Caco-2 (cell line): ENCODE measurements around the gene PIGQ. TPM values are rescaled to one million over a fixed set of nuclear protein-coding genes. Genes with fewer than 3 reads are reported as not detected.

Experiments
- BruUV-seq: library from RNA; stranded (reverse); fragments of 400-500 nt; replicated peaks from 2 replicates; lab custom pipeline; 2021; lab: Mats Ljungman, UMichigan
- CTCF ChIA-PET: fragments of 300-600 bp; sonication (Branson Sonifier 250); formaldehyde crosslinking; loops from one replicate; lab custom pipeline; 2022; ENCODE audit warnings: antibody characterized with exemption; lab: Charles Lee
- POLR2A ChIA-PET: fragments of 300-600 bp; sonication (Branson Sonifier 250); formaldehyde crosslinking; loops from one replicate; lab custom pipeline; 2022; ENCODE audit warnings: antibody characterized with exemption; lab: Charles Lee
- DNase-seq, 2 experiments: peaks; one replicate each; pipeline versions ENCODE4 v3.0.0 to v3.0.0-alpha.2; 2020 to 2022
- H3K27me3 ChIP-seq: replicated peaks from 2 replicates; pipeline ENCODE4 v1.6.0; 2011; ENCODE audit warnings: low read length; ENCODE audit not compliant: control insufficient read depth, insufficient read depth
- H3K36me3 ChIP-seq: 2 replicates; pipeline ENCODE4 v1.5.1; 2011; ENCODE audit warnings: low read length; ENCODE audit not compliant: control insufficient read depth, insufficient read depth
- H3K4me1 ChIP-seq: fragments of 250-450 bp; sonication (Bioruptor Pico); 2 replicates; pipeline ENCODE4 v1.5.1; 2020; ENCODE audit warnings: mild to moderate bottlenecking
- H3K4me3 ChIP-seq: 2 replicates; pipeline ENCODE4 v1.5.1; 2011; ENCODE audit warnings: low read depth, mild to moderate bottlenecking, control low read depth, low read length
- H3K9me3 ChIP-seq: fragments of 250-450 bp; sonication (Bioruptor Pico); 2 replicates; pipeline ENCODE4 v1.5.1; 2020; ENCODE audit warnings: mild to moderate bottlenecking, moderate library complexity
- H3K27ac Mint-ChIP-seq: one replicate; pipeline ENCODE4 v1.8.0; 2022; ENCODE audit warnings: mixed read lengths; ENCODE audit not compliant: unreplicated experiment
- H3K27me3 Mint-ChIP-seq: one replicate; pipeline ENCODE4 v1.8.0; 2022; ENCODE audit warnings: mixed read lengths; ENCODE audit not compliant: insufficient read depth, unreplicated experiment
- H3K36me3 Mint-ChIP-seq: one replicate; pipeline ENCODE4 v1.8.0; 2022; ENCODE audit warnings: mild to moderate bottlenecking, mixed read lengths; ENCODE audit not compliant: insufficient read depth, unreplicated experiment
- H3K4me1 Mint-ChIP-seq: one replicate; pipeline ENCODE4 v1.8.0; 2022; ENCODE audit warnings: low read depth, mixed read lengths; ENCODE audit not compliant: unreplicated experiment
- H3K4me3 Mint-ChIP-seq: one replicate; pipeline ENCODE4 v1.8.0; 2022; ENCODE audit warnings: mild to moderate bottlenecking, moderate library complexity, mixed read lengths; ENCODE audit not compliant: unreplicated experiment
- H3K9me3 Mint-ChIP-seq: one replicate; pipeline ENCODE4 v1.8.0; 2022; ENCODE audit warnings: mixed read lengths; ENCODE audit not compliant: unreplicated experiment
- CTCF ChIP-seq, 2 experiments: fragments of 200-600 bp in 1 of 2; IDR thresholded peaks; 1 replicate in 1 of 2; 2 replicates in 1 of 2; pipeline versions ENCODE4 v1.5.1 to v1.8.0; 2011 to 2022; ENCODE audit warnings: antibody characterized with exemption in 1 of 2, control low read depth in 1 of 2, inconsistent platforms in 1 of 2, low read depth in 1 of 2, low read length in 1 of 2, mild to moderate bottlenecking in 1 of 2, moderate library complexity in 1 of 2; ENCODE audit not compliant: insufficient read depth in 1 of 2, severe bottlenecking in 1 of 2, unreplicated experiment in 1 of 2
- intact Hi-C: fragments of 100-400 bp; cut with micrococcal nuclease; formaldehyde crosslinking; loops from one replicate; pipeline ENCODE4 v1.10.0; 2022; ENCODE audit not compliant: unreplicated experiment
- total RNA-seq: library from RNA; stranded (reverse); gene quantifications from 2 replicates; pipeline ENCODE4 v1.2.3, GENCODE V29; 2022

Gene PIGQ
- total RNA-seq, 1 experiment from 2014 or later: 45.8 TPM

GRCh38 chr16:629185-629832 is 59.5 kb downstream of the PIGQ start:
- BruUV-seq: no TSS peak
- Mint-ChIP-seq H3K27ac (peak overlapping the region; percentile 50), H3K36me3 (peaks cover 23% of the 10 kb centered on the region), H3K27me3 (no peaks in the 10 kb centered on the region), H3K9me3 (no peaks in the 10 kb centered on the region), H3K4me1 (no peaks in the 10 kb centered on the region), H3K4me3 (no peak overlapping the region)
- no peaks in the 10 kb centered on the region for H3K27me3 ChIP-seq
- no peaks in the 10 kb centered on the region for H3K4me1 ChIP-seq
- ChIA-PET POLR2A (no interaction called here), CTCF (interaction anchor here (0.6 kb wide), 1 partner anchor 91 kb away, joined by 3 read pairs; no protein-coding TSS in a partner anchor)
- DNase-seq: no peak
- H3K9me3 ChIP-seq: no peaks in the 10 kb centered on the region
- TF ChIP-seq CTCF (IDR thresholded peaks at IDR 0.05; ENCODE audit: insufficient read depth in 1 of 2, low read depth in 1 of 2, low read length in 1 of 2, severe bottlenecking in 1 of 2, unreplicated experiment in 1 of 2): no peak
- H3K36me3 ChIP-seq: no peaks in the 10 kb centered on the region
- no peak overlapping the region for H3K4me3 ChIP-seq
- intact Hi-C loops: no loop called here

DNA sequence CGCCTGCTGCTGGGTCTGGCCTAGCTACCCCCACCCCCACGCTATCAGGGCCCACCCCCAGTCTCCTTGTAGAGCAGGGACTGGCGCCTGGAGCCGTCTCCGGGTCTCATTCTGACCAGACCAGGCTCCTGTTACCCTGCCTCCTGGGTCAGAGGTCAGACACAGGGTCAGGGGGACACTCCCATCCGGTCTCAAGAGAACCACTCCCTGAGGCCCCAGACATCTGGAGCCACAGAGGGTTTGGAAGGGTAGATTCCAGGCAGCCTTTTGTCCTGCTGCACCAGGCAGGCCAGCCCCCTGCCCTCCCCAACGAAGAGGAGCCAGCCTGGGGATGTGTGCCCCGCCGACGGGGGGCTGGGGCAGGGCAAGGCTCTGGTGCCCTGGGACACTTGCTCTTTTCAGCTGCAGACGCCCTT is 60.1 kb downstream of the PIGQ start:
- DNase-seq: peak in 1 of 2 experiments; percentile 40
- TF ChIP-seq CTCF (IDR thresholded peaks at IDR 0.05; ENCODE audit: insufficient read depth in 1 of 2, low read depth in 1 of 2, low read length in 1 of 2, severe bottlenecking in 1 of 2, unreplicated experiment in 1 of 2): no peak
- no peaks in the 10 kb centered on the region for H3K9me3 Mint-ChIP-seq
- H3K36me3 ChIP-seq: no peaks in the 10 kb centered on the region
- H3K27ac Mint-ChIP-seq: no peak overlapping the region
- ChIA-PET POLR2A (no interaction called here), CTCF (interaction anchor here (0.6 kb wide), 1 partner anchor 90 kb away, joined by 3 read pairs; no protein-coding TSS in a partner anchor)
- no peaks in the 10 kb centered on the region for H3K4me1 Mint-ChIP-seq
- BruUV-seq: no TSS peak
- no peak overlapping the region for H3K4me3 ChIP-seq
- peaks cover 25% of the 10 kb centered on the region for H3K36me3 Mint-ChIP-seq
- no peak overlapping the region for H3K4me3 Mint-ChIP-seq
- intact Hi-C loops: no loop called here
- no peaks in the 10 kb centered on the region for H3K27me3 ChIP-seq
- H3K27me3 Mint-ChIP-seq: no peaks in the 10 kb centered on the region
- peaks cover under 1% of the 10 kb centered on the region; the same call in 1 of the 2 replicates for H3K4me1 ChIP-seq
- no peaks in the 10 kb centered on the region for H3K9me3 ChIP-seq

GRCh38 chr16:630249-630814 is 60.6 kb downstream of the PIGQ start:
- Mint-ChIP-seq H3K4me3 (no peak overlapping the region), H3K4me1 (no peaks in the 10 kb centered on the region), H3K27ac (no peak overlapping the region), H3K27me3 (no peaks in the 10 kb centered on the region), H3K36me3 (peaks cover 27% of the 10 kb centered on the region), H3K9me3 (no peaks in the 10 kb centered on the region)
- Histone ChIP-seq H3K27me3 (no peaks in the 10 kb centered on the region), H3K4me3 (no peak overlapping the region), H3K9me3 (no peaks in the 10 kb centered on the region), H3K4me1 (peaks cover 6% of the 10 kb centered on the region; the same call in 1 of the 2 replicates), H3K36me3 (no peaks in the 10 kb centered on the region)
- DNase-seq: no peak
- no peak for TF ChIP-seq CTCF (IDR thresholded peaks at IDR 0.05; ENCODE audit: insufficient read depth in 1 of 2, low read depth in 1 of 2, low read length in 1 of 2, severe bottlenecking in 1 of 2, unreplicated experiment in 1 of 2)
- CTCF ChIA-PET: no interaction called here
- POLR2A ChIA-PET: no interaction called here
- intact Hi-C loops: no loop called here
- BruUV-seq: no TSS peak
